GM11168 (cell line): ENCODE data around the gene LRP1.

Experiments used
- in situ Hi-C: fragments of 300-500 bp; cut with MboI; formaldehyde crosslinking; loops from one replicate; pipeline ENCODE4 v1.12.0; 2022; ENCODE audit warnings: low sequenced_read_pairs; ENCODE audit not compliant: unreplicated experiment

LRP1 gene

DNA sequence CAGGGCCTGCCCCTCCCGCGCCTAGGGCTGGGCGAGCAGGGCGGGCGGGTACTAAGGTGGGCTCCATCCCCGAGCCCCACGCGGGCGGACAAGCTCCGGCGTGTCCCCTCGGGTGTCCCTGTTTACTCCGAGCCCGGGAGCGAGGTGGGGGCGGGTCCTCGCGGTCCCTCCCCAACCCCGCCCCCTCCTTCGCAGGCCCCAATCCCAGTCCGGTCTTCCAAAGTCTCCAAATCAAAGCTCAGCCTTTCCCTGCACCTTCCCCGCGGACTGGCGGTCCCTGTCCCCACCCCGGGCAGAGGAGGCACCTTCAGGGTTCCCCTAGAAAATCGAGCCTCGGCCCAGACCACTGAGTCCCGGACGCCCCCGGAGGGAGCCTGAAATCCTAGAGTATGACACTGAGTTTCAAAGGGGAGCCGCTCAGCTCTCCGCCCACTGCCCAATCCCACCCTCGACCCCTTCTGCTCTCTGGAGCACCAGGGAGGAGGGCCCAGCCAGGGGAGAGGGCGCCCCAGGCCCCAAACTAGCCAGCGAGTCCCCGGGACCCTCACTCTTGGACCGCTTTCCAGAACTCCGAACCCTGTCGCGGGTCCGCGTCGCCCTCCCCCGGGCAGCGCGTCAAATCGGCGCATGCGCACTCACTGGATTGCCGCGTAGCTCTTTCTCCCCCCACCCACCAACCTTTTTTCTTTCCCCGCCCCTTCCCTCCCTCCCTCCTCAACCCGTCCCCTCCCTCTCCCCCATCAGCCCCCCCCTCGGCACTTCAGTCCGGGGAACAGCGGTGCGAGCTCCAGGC, at the start of gene LRP1:
LRP1 (plus strand) TSS at position 758 of the 793 bp plus-strand sequence. CDS start 482 bp downstream, outside the sequence.
- in situ Hi-C loops: no loop called here

- in situ Hi-C loops: no loop called here
Observed at GRCh38 chr12:57078519-57079404, 49.5 kb upstream of the LRP1 start, which contains the start of gene NEMP1. TSS of gene NEMP1 (minus strand) at chr12:57078791. CDS start at chr12:57078745, 46 bp downstream.

DNA sequence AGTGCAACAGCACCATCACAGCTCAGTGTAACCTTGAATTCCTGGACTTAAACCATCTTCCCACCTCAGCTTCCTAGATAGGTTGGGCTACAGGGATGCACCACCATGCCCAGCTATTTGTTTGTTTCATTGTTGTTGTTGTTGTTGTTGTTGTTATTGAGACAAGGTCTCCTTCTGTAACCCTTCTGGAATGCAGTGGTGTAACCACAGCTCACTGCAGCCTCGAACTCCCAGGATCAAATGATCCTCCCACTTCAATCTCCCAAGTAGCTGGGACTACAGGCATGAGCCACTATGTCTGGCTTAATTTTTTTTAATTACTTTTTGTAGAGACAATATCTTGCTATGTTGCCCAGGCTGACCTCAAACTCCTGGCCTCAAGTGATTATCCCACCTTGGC, 48.5 kb upstream of the LRP1 start:
- in situ Hi-C loops: no loop called here

DNA sequence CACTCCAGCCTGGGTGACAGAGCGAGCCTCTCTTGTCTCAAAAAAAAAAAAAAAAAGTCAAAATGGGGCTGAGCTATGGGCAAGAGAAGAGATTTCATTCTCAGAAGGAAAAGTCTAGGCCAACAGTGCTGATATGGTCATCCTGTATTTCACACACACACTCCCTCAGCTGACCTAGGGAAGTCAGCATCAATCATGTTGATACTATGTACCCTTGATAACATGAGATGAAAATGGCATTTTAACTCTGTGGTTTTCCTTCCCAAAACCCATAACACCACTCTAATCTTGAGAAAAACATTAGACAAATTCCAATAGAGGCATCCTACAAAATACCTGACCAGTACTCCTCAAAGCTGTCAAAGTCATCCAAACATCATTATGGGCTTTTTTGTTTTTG, 47.4 kb upstream of the LRP1 start:
- in situ Hi-C loops: no loop called here

- in situ Hi-C loops: no loop called here
Observed at GRCh38 chr12:57085999-57086492, 42.2 kb upstream of the LRP1 start.

- in situ Hi-C loops: no loop called here
Observed at GRCh38 chr12:57086493-57087009, 41.7 kb upstream of the LRP1 start.

DNA sequence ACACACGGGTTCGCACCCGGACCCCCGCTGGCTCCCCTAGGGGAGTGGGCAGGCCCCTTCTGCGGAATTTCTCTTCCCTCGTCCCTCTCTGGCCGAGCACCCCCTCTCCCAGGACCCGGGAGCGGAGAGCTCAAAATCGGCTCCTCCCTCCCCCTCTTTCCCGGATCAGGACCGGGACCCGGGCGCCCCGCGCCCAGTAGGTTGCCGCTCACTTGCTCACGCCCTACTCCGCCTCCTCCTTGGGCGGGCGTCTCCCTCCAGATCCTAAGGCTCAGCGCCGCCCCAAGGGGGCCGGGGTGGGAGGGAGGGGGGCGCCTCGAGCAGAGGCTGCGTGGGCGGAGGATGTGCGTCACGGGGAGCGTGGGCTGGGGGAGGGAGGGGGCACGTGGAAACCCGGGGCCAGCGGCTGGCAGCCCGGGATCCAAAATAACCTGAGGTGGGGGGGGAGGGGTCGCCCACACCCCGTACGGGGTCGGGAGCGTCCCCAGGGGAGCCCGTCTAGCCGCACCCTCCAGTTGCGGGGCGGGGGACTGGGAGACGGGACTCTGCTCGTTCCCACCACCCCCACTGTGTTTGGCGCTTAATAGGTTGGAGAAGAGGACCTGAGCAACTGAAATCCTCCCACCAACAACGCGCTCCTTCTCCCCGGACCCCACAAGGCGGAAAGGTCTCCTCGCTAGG, 41.1 kb upstream of the LRP1 start:
- in situ Hi-C loops: no loop called here

DNA sequence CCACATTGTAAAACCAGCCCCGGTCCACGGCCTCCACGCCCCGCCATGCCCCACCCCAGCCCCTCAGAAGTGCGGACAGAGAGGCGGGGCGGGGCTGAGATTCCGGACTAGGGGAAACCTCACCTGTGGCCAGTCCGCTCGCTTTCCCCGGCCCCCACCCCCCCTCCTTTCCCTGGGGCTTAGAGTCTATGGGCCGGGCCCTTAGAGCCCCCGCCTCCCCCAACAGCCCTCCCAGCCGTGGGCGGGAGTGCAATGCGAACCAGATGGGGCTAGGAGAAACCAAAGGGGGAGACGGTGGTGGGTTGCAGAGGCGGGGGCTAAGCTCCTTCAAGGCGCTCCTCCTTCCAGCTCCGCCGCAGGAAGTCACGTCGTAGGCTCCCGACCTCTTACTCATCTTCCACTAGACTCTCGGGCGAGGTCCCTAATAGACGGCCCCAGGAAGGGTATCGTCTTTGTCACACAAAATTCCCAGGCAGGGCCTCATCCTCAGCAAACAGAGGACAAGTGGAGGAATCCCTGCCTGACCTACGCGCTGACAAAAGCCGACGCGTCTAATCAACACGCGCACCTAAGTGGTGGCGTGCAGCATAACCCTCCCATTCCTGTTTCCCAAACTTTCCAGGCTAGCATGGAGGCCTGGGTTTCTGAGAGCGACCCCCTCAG, 40.5 kb upstream of the LRP1 start:
- in situ Hi-C loops: no loop called here

- in situ Hi-C loops: no loop called here
Observed at GRCh38 chr12:57088354-57089270, 39.7 kb upstream of the LRP1 start, which contains the start of gene NAB2. TSS of gene NAB2 (plus strand) at chr12:57089114. CDS start at chr12:57089272, 158 bp downstream.

DNA sequence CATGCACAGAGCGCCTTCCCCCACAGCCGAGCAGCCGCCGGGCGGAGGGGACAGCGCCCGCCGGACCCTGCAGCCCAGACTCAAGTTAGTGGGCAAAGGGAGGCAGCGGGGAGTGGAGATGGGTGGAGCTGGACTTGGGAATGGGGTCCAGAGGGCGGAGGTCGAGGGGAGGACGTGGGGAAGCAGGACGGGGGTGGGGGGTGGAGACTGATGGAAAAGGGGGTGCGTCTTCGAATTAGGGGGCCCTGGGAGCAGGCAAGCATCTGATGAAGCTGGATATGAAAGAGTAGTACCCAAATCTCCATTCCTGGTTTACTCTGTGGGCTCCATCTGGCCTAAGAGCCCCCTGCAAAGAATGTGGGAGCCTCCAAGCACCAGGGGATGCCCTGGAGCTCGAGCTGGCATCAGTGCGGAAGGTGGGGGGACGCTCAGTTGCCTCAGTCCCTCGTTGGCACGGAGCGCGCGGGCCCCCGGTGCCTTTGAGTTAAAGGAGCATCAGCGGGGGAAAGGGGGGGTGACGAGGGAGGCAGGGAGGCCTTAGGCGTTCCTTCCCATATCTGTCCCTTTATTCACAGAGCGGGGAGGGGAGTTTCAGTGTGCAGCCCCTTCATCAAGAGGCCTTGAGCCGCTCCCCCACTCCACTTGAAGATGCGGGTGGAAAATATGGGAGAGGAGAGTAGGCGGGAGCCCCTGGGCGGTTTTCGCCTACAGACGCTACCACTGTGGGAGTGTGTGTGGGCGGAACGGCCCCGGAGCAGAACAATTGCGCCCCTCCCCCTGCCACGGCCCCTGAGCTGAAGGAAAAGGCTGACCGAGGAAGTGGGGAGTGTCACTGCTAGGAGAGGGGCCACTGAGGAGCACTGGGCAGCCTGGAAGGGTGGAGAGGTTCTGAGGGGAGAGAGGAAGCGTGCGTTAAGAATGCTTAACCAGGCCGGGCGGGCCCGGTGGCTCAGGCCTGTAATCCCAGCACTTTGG, 38.7 kb upstream of the LRP1 start:
- in situ Hi-C loops: no loop called here

DNA sequence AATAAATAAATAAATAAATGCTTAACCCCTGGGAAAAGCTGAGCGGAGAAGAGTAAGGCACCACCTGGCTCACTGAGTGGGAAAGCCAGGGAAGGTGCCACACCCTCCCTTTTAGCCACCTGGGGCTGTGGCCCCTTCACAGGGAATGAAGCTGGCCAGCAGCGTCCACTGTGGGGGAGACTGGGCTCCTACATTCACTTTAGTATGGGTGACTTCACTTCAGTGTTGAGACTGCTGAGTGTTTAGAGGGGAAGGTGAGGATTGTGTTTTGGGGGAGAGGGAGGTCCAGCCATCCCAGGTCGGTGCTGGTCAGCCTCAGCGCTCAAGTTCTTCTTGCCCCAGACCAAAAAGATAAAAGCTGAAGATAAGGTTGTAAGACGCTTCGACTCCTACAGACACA, 37.8 kb upstream of the LRP1 start:
- in situ Hi-C loops: no loop called here

- in situ Hi-C loops: no loop called here
Observed at GRCh38 chr12:57090924-57091637, 37.2 kb upstream of the LRP1 start.

DNA sequence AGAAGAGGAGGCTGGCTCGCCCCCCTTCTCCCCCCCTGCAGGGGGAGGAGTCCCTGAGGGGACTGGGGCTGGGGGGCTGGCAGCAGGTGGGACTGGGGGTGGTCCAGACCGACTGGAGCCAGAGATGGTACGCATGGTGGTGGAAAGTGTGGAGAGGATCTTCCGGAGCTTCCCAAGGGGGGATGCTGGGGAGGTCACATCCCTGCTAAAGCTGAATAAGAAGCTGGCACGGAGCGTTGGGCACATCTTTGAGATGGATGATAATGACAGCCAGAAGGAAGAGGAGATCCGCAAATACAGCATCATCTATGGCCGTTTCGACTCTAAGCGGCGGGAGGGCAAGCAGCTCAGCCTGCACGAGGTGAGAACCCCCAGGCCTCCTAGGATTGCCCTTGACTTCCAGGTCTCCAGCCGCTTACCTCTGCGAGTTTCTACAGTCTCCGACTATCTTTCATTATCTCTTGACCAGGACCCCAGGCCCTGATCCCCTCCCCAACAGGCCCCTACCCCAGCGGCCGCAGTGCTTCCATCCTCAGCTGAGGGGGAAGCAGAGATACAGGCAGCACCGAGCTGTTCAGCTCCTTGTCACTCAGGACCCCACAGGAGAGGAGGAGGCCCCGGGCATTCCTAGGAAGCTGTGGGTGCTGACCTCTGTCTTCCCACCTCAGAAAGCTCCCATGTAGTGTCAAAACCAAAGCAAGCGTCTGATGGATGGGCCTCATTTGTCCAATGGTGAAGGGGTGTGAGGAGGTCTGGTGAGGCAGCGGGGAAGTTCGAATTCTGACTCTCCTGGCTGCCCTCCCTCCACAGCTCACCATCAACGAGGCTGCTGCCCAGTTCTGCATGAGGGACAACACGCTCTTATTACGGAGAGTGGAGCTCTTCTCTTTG, 36.4 kb upstream of the LRP1 start:
- in situ Hi-C loops: no loop called here

GRCh38 chr12:57092529-57092862, 35.8 kb upstream of the LRP1 start:
- in situ Hi-C loops: no loop called here

DNA sequence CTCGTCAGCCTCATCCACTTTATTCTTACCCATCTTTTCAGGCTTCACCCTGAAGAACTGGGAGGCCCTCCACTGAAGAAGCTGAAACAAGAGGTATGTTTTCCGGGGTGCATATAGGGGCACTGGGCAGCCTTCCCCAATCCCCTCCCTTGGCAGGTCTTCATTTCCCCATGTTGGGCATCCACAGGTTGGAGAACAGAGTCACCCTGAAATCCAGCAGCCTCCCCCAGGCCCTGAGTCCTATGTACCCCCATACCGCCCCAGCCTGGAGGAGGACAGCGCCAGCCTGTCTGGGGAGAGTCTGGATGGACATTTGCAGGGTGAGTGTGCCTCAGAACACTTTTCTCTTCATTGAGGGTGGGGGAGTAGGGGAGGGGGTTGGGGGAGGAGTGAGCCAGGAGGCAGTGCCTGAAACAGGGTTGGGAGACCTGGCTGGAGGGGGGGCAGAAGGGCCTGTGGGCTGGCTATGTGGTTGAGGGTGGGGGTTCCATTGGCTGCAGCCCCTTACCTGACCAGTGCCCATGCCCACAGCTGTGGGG, 35.3 kb upstream of the LRP1 start:
- in situ Hi-C loops: no loop called here
